Fibroblast of skin of left quadriceps (primary cell): ENCODE results near the gene HRCT1.
"Not testable (repeated sequence)": the region's sequence is repeated elsewhere in the genome, so short reads cannot be mapped to it uniquely, and the experiment has no call there.

ENCODE experiments used
- DNase-seq, 2 experiments: peaks; one replicate each; pipeline ENCODE4 v3.0.0-alpha.2; 2013; ENCODE audit warnings: low read depth in 2 of 2

The HRCT1 gene

GRCh38 chr9:35896570-35896969, 9.4 kb upstream of the HRCT1 start:
- no peak for DNase-seq

GRCh38 chr9:35897376-35898099, 8.5 kb upstream of the HRCT1 start:
- DNase-seq = not testable (repeated sequence)

GRCh38 chr9:35898337-35898736, 7.7 kb upstream of the HRCT1 start:
- DNase-seq = no peak

GRCh38 chr9:35899021-35899420, 7.0 kb upstream of the HRCT1 start:
- DNase-seq = no peak

GRCh38 chr9:35903049-35903448, 3.0 kb upstream of the HRCT1 start:
- DNase-seq = peak in 1 of 2 experiments; percentile 20

- DNase-seq = no peak
These were observed 1.7 kb upstream of the HRCT1 start for GRCh38 chr9:35904338-35904737.

- DNase-seq = peak in 1 of 2 experiments; percentile 11
These were observed 786 bp upstream of the HRCT1 start for GRCh38 chr9:35905051-35905781.

- DNase-seq = peak in 1 of 2 experiments; percentile 44
These were observed 1.1 kb downstream of the HRCT1 start for GRCh38 chr9:35906923-35907699.

- peak; percentile 91 to 92 for DNase-seq
These were observed 1.9 kb downstream of the HRCT1 start for GRCh38 chr9:35907711-35908503.

- no peak for DNase-seq
These were observed 2.6 kb downstream of the HRCT1 start for GRCh38 chr9:35908504-35909125.

GRCh38 chr9:35909274-35909673, 3.3 kb downstream of the HRCT1 start, which contains the start of gene SPAAR:
SPAAR (plus strand) TSS chr9:35909490; CDS start chr9:35910464, 974 bp downstream.
- DNase-seq = no peak

GRCh38 chr9:35909687-35910612, 3.9 kb downstream of the HRCT1 start:
- DNase-seq = no peak

GRCh38 chr9:35910613-35911359, 4.8 kb downstream of the HRCT1 start:
- DNase-seq = peak in 1 of 2 experiments; percentile 20

- DNase-seq = no peak
These were observed 5.7 kb downstream of the HRCT1 start for GRCh38 chr9:35911690-35912089.

- no peak for DNase-seq
These were observed 6.9 kb downstream of the HRCT1 start for GRCh38 chr9:35912791-35913400.

GRCh38 chr9:35913429-35913828, 7.4 kb downstream of the HRCT1 start:
- DNase-seq = not testable (repeated sequence)

- no peak for DNase-seq
These were observed 8.4 kb downstream of the HRCT1 start for GRCh38 chr9:35914301-35914807.

GRCh38 chr9:35915681-35916294, 9.8 kb downstream of the HRCT1 start:
- DNase-seq = no peak
